ENCODE measurements around the gene MBP.
"Not testable (repeated sequence)": the region's sequence is repeated elsewhere in the genome, so short reads cannot be mapped to it uniquely, and the experiment has no call there.

Gene MBP

GRCh38 chr18:76972846-76973519 is 159.6 kb downstream of the MBP start:
- no peak for DNase-seq (ENCODE audit: low spot score)

GRCh38 chr18:76972241-76972640 is 160.3 kb downstream of the MBP start:
- DNase-seq (ENCODE audit: low spot score): no peak

- no peak for DNase-seq (ENCODE audit: low spot score)
Measured at GRCh38 chr18:76970770-76971559, 161.6 kb downstream of the MBP start.

GRCh38 chr18:76967721-76968472 is 164.7 kb downstream of the MBP start:
- DNase-seq (ENCODE audit: low spot score): no peak

- not testable (repeated sequence) for DNase-seq (ENCODE audit: low spot score)
Measured at GRCh38 chr18:76967299-76967698, 165.3 kb downstream of the MBP start.

- DNase-seq (ENCODE audit: low spot score): not testable (repeated sequence)
Measured at GRCh38 chr18:76965555-76966151, 166.9 kb downstream of the MBP start.

- DNase-seq (ENCODE audit: low spot score): no peak
Measured at GRCh38 chr18:76963936-76964335, 168.6 kb downstream of the MBP start.

- DNase-seq (ENCODE audit: low spot score): no peak
Measured at GRCh38 chr18:76962851-76963250, 169.7 kb downstream of the MBP start.

- no peak for DNase-seq (ENCODE audit: low spot score)
Measured at GRCh38 chr18:76960528-76961035, 172.0 kb downstream of the MBP start.

- no peak for DNase-seq (ENCODE audit: low spot score)
Measured at GRCh38 chr18:76959605-76960004, 173.0 kb downstream of the MBP start.

- DNase-seq (ENCODE audit: low spot score): no peak
Measured at GRCh38 chr18:76958692-76959341, 173.8 kb downstream of the MBP start.

GRCh38 chr18:76957384-76958355 is 174.9 kb downstream of the MBP start:
- no peak for DNase-seq (ENCODE audit: low spot score)

- no peak for DNase-seq (ENCODE audit: low spot score)
Measured at GRCh38 chr18:76956648-76957047, 175.9 kb downstream of the MBP start.

- no peak for DNase-seq (ENCODE audit: low spot score)
Measured at GRCh38 chr18:76955524-76956170, 176.9 kb downstream of the MBP start.

GRCh38 chr18:76953583-76954233 is 178.9 kb downstream of the MBP start:
- DNase-seq (ENCODE audit: low spot score): no peak

GRCh38 chr18:76953156-76953555 is 179.4 kb downstream of the MBP start:
- no peak for DNase-seq (ENCODE audit: low spot score)

GRCh38 chr18:76952747-76953146 is 179.8 kb downstream of the MBP start:
- no peak for DNase-seq (ENCODE audit: low spot score)

GRCh38 chr18:76951456-76952247 is 180.9 kb downstream of the MBP start:
- no peak for DNase-seq (ENCODE audit: low spot score)

- DNase-seq (ENCODE audit: low spot score): no peak
Measured at GRCh38 chr18:76948345-76948744, 184.2 kb downstream of the MBP start.
